Measurements from ENCODE around the gene HELZ.

GRCh38 chr17:67096609-67097008 lies 148.4 kb downstream of the HELZ start:
- TF ChIP-seq GATA2 (IDR thresholded peaks at IDR 0.05; ENCODE audit: low read depth, low read length) (no peak), GATA3 (IDR thresholded peaks at IDR 0.05; ENCODE audit: low read depth, low read length) (no peak)

All from SH-SY5Y (cell line).